Fibroblast of skin of back (primary cell): Measurements from ENCODE around the gene GEMIN7. TPM values are rescaled to one million over a fixed set of nuclear protein-coding genes. Genes with fewer than 3 reads are reported as not detected.
A peak's percentile ranks its signal among the peaks of the same experiment; 100 is the strongest.

Experiments
- DNase-seq: peaks from one replicate; pipeline ENCODE4 v3.0.0-alpha.2; 2013
- polyA plus RNA-seq, 2 experiments: library from polyadenylated mRNA; unstranded; fragments of 120-200 nt; gene quantifications; one replicate each; pipeline ENCODE4 v1.2.1, GENCODE V29; 2013; ENCODE audit not compliant: insufficient read length in 2 of 2

GEMIN7 gene, protein sequence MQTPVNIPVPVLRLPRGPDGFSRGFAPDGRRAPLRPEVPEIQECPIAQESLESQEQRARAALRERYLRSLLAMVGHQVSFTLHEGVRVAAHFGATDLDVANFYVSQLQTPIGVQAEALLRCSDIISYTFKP
- polyA plus RNA-seq (2013, experiment 1 of 2; ENCODE audit: insufficient read length): 28.7 TPM
- polyA plus RNA-seq (2013, experiment 2 of 2; ENCODE audit: insufficient read length): 20.7 TPM

- peak; percentile 74 for DNase-seq
Measured at GRCh38 chr19:45079063-45079910, at the start of gene GEMIN7. Gene GEMIN7 (plus strand): TSS chr19:45079260. CDS start chr19:45090115, 10,855 bp downstream.

- DNase-seq: no peak
Measured at GRCh38 chr19:45030825-45031224, 48.2 kb upstream of the GEMIN7 start.

GRCh38 chr19:45032421-45032820, 46.6 kb upstream of the GEMIN7 start:
- DNase-seq: no peak

DNA sequence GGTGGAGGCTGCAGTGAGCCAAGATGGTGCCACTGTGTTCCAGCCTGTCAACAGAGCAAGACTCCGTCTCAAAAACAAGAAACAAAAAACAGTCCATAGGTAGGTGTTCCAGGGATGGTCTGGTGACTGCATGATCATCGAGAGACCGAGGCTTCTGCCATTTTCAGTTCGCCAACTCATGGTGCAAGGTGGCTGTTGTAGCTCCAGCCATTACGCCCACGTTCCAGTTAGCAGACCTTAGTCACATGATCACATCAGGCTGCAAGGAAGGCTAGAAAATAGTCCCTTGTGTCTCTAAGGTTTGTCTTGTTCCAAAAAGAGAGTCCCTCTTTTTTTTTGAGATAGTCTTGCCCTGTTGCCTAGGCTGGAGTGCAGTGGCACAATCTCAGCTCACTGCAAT, 43.3 kb upstream of the GEMIN7 start:
- no peak for DNase-seq

- DNase-seq: no peak
Measured at GRCh38 chr19:45037393-45038169, 41.5 kb upstream of the GEMIN7 start.

- DNase-seq: peak; percentile 90
Measured at GRCh38 chr19:45038931-45039893, 39.8 kb upstream of the GEMIN7 start, which contains the start of gene CLASRP. Gene CLASRP (plus strand): TSS chr19:45039045. CDS start chr19:45040213, 1,168 bp downstream.

DNA sequence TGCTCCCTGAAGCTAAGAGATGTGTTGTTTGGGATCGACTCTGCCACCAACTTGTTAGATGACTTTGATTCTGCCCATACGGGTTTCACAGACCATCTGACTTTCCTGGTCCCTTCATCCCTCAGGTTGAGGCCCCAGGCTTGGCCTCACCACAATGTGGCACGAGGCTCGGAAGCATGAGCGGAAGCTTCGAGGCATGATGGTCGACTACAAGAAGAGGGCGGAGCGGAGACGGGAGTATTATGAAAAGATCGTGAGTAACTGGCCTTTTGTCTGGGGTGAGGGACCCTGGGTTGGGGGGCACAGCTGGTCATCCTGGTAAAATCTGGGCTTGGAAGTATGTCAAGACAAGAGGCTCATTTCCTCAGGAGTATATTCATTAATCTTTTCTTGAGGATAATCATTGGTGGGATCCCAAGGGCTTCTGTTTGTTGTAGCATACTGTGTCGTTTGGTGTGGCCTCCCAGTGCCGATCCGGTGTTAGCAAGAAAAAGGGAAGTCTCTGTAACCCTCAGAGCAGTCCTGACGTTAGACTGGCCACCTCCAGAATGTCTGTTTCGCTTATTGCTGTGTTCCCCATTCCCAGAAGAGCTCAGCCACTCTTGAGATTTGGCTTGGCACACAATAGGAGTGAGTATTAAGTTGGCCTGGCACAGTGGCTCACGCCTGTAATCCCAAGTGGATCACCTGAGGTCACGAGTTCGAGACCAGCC, 38.8 kb upstream of the GEMIN7 start:
- no peak for DNase-seq

- DNase-seq: no peak
Measured at GRCh38 chr19:45041125-45041524, 37.9 kb upstream of the GEMIN7 start.

DNA sequence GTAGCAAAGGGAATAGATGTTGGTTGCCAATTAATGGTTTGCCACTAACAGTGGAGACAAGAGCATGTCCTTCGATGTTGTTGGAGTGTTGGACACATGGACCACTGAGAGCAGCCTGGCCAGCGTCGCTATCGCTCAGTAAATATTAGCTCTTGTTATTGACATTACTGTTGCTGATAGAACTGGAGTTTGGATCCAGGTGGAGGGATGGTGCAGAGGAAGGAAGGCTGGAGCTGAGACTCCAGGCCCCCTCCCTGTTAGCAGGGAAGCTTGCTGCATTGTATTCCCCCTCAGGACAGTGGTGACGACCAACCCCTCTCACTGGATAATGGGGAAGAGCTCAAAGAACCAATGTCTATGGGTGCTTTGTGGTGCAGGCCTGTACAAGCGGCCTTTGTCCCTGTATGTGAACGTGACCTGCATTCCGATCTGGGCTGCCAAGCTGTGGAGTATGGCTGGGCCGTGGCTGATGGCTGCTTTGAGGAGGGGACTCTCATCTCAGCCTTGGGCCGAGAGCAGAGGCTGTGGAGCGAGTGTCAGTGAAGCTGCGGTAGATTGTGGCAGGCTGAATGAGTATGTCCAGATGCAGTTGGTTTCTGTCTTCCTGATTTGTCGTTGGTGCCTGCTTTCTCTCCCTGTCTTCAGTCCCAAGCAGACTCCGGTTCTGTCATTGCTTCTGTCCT, 33.2 kb upstream of the GEMIN7 start:
- DNase-seq: no peak

- no peak for DNase-seq
Measured at GRCh38 chr19:45046355-45046754, 32.7 kb upstream of the GEMIN7 start.

GRCh38 chr19:45047188-45047797, 31.8 kb upstream of the GEMIN7 start:
- no peak for DNase-seq

- no peak for DNase-seq
Measured at GRCh38 chr19:45049073-45049736, 29.9 kb upstream of the GEMIN7 start.

DNA sequence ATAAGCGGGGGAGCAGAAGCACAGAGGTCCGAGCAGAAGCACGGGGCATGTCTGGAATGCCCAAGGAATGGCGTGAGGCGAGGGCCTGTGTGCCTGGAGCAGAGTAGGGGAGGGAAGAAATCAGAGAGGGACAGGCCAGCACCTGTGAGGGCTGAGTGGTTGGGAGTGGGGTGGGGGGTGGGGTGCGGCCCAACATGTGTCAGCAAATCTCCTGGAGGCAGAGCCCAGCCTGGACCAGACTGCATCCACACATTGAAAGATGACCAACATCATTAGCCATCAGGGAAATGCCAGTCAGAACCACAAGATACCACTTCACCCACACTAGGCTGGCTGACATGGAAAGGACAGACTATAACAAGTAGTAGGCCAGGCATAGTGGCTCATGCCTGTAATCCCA, 29.0 kb upstream of the GEMIN7 start:
- DNase-seq: no peak

DNA sequence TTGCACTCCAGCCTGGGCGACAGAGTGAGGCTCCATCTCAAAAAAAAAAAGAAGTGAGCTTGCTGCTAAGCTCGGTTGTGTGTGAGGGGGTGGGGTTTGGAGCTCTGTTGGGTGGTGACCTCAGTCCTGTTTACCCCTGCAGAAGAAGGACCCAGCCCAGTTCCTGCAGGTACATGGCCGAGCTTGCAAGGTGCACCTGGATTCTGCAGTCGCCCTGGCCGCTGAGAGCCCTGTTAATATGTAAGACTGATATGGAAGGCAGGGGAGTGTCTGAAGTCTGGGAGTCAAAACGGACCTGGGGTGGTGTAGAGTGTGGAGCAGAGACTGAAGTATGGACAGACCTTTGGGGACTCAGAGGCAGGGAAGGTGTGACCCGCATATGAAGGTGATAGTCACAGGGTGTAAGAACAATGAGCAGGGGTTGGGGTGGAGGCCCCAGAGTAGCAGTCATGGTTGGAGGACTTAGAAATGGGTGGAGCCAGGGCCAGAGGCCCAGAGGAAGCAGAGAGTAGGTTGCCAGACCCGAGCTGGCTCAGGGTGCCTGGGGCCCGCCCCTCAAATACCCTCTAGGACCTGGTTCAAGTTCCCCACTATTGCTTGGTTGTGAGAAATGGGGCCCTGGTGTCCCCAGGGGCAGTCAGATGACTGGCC, 27.0 kb upstream of the GEMIN7 start:
- DNase-seq: no peak

DNA sequence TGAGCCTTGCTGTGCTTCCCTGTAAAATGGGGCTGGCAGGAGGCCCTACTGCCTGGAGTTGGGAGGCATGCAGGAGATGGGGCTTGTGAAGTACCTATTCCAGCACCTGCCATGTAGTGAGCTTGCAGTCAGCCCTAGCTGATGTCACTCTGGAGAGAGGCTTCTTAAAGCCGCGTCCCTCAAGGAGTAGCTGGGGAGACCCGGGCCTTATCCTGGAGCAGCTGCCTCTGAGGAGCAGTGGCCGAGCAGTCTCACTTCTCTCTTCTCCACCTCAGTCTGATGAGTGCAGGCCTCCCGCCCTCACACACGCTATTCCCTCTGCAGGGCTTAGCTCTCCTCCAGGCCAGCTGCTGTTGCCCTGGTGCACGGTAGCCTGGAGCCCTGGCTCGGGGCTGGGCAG, 22.2 kb upstream of the GEMIN7 start:
- no peak for DNase-seq

DNA sequence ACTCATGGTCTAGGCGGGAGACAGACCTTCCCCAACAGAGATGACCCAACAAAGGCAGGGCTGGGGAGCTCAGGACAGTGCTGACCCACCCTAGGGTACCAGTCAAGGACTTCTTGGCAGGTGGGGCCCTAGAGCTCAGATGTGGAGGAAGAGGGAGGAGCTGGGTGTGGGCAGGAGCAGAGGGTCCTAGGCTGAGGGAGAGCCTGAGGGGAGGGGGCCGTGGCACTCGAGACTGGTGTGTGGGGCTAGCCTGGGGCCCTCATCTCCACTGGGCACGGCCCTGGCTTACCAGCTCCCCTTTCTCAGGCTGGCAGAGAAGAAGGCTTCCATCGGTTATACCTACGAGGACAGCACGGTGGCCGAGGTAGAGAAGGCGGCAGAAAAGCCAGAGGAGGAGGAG, 21.6 kb upstream of the GEMIN7 start:
- no peak for DNase-seq

GRCh38 chr19:45058622-45059159, 20.4 kb upstream of the GEMIN7 start:
- no peak for DNase-seq

GRCh38 chr19:45059258-45059965, 19.6 kb upstream of the GEMIN7 start:
- peak; percentile 72 for DNase-seq
